BJ (cell line): ENCODE results near the gene METTL25. TPM values are rescaled to one million over a fixed set of nuclear protein-coding genes. Genes with fewer than 3 reads are reported as not detected.

Experiments used
- CTCF ChIA-PET: fragments of 350-600 bp; formaldehyde crosslinking; extraction: SDS; loops from one replicate; lab custom pipeline; 2021; ENCODE audit warnings: antibody characterized with exemption, inconsistent platforms; lab: Yijun Ruan, JAX
- POLR2A ChIA-PET: fragments of 300-600 bp; sonication (Branson Sonifier 250); formaldehyde crosslinking; extraction: SDS; loops from one replicate; lab custom pipeline; 2021; ENCODE audit warnings: antibody characterized with exemption; lab: Charles Lee
- DNase-seq: peaks from one replicate; pipeline ENCODE4 v3.0.0-alpha.2; 2011; ENCODE audit warnings: low read depth
- H3K27me3 ChIP-seq: 2 replicates; pipeline ENCODE4 v1.6.0; 2011; ENCODE audit warnings: low read length; ENCODE audit not compliant: control insufficient read depth, insufficient read depth
- H3K36me3 ChIP-seq: 2 replicates; pipeline ENCODE4 v1.5.1; 2011; ENCODE audit warnings: low read length; ENCODE audit not compliant: control insufficient read depth, insufficient read depth
- H3K4me3 ChIP-seq: 2 replicates; pipeline ENCODE4 v1.5.1; 2011; ENCODE audit warnings: low read depth, mild to moderate bottlenecking, control low read depth, low read length
- CTCF ChIP-seq: IDR thresholded peaks from 2 replicates; pipeline ENCODE4 v1.5.1; 2011; ENCODE audit warnings: low read depth, mild to moderate bottlenecking, control low read depth, inconsistent platforms, low read length, moderate library complexity; ENCODE audit not compliant: insufficient read depth
- polyA plus RNA-seq: library from polyadenylated mRNA; depleted of rRNA; stranded (reverse); fragments of >200 nt; gene quantifications from 2 replicates; pipeline ENCODE4 v1.2.3, GENCODE V29; 2011

METTL25 gene
- polyA plus RNA-seq, 1 experiment: 2.3 TPM

DNA sequence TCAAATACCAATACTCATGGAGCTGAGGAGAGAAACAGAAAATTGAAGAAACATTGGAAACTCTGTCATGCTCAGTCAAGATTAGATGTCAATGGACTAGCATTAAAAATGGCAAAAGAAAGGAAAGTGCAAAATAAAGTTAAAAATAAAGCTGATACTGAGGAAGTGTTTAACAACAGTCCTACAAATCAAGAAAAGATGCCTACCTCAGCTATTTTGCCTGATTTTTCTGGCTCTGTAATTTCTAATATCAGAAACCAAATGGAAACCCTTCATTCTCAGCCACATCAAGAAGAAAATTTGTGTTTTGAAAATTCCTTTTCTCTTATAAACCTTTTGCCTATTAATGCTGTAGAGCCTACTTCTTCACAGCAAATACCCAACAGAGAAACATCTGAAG is 40.5 kb downstream of the METTL25 start:
- TF ChIP-seq CTCF: no peak
- Histone ChIP-seq H3K36me3 (no peaks in the 10 kb centered on the region), H3K4me3 (no peak overlapping the region), H3K27me3 (no peaks in the 10 kb centered on the region)
- ChIA-PET POLR2A (no interaction called here), CTCF (interaction anchor here (0.6 to 0.9 kb wide), 2 partner anchors 13 to 41 kb away, joined by 3 read pairs; no protein-coding TSS in a partner anchor)
- DNase-seq: no peak

GRCh38 chr12:82400819-82401218 is 42.5 kb downstream of the METTL25 start:
- ChIA-PET CTCF (interaction anchor here (0.6 to 0.7 kb wide), 2 partner anchors 744 to 1866 kb away, joined by 3 read pairs; no protein-coding TSS in a partner anchor), POLR2A (no interaction called here)

DNA sequence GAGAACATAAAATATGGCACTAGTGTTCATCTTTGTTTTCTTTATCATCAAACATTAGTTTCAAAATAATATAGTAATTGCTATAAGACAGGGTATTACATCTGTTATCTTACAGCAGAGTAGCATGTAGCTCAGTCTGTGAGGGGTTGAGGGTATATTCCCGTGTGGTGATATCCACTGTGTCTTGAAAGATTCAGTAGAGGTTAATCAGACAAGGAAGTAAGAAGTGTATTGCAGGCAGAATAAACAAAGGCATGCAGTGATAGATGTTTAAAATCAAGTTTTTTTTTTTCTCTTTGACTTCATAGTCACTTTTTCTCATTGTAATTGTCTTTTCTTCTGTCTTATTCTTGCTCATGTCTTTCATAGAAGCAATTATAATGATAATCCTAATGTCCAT is 48.3 kb downstream of the METTL25 start:
- TF ChIP-seq CTCF: no peak
- H3K4me3 ChIP-seq: no peak overlapping the region
- DNase-seq: no peak
- POLR2A ChIA-PET: no interaction called here
- CTCF ChIA-PET: interaction anchor here (0.6 kb wide), 1 partner anchor 290 kb away, joined by 3 read pairs; no protein-coding TSS in a partner anchor
- no peaks in the 10 kb centered on the region for H3K27me3 ChIP-seq
- no peaks in the 10 kb centered on the region for H3K36me3 ChIP-seq

More at GRCh38 chr12:82400819-82401218, 42.5 kb downstream of the METTL25 start:
- Histone ChIP-seq H3K36me3 (no peaks in the 10 kb centered on the region), H3K27me3 (no peaks in the 10 kb centered on the region), H3K4me3 (no peak overlapping the region)
- no peak for DNase-seq
- no peak for TF ChIP-seq CTCF

DNA sequence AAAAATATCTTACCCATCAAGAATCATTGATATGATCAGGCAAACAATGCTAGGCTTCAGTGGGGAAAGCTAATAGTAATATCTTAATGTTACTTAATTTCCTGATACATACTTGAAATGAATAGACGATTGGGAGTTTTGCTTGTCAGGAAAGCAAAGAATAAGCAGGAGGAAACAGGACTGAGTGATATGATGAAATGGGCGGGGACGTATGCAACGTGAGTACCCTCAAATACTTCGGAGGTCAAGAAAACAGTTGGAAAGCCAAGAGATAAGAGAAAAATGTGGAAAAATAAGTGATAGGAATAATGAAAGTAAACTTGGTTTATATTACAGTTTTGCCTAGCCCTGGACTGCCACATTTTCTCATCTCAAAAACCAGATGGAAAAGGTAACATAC is 49.2 kb downstream of the METTL25 start:
- CTCF ChIA-PET: no interaction called here
- POLR2A ChIA-PET: no interaction called here
- H3K27me3 ChIP-seq: no peaks in the 10 kb centered on the region
- H3K36me3 ChIP-seq: no peaks in the 10 kb centered on the region
- TF ChIP-seq CTCF: no peak
- DNase-seq: no peak
- no peak overlapping the region for H3K4me3 ChIP-seq

DNA sequence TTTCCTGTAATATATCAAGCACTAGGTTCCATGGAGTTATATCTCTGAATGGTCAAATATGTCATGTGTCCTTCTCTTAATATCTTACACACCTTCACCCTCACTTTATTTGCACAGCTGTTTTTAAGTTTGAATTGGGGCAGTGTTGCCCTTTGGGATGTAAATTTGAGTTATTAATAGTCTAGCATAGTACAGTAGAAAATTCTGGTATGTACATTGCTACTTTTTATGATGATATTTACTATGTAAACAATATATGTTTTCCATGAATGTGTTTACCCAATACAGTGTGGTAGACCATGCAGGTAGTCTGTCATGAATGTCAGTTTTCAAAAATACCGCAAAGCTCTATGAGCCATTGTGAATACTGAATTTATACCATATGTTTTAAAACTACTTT is 50.5 kb downstream of the METTL25 start:
- Histone ChIP-seq H3K36me3 (no peaks in the 10 kb centered on the region), H3K4me3 (no peak overlapping the region), H3K27me3 (no peaks in the 10 kb centered on the region)
- no peak for TF ChIP-seq CTCF
- POLR2A ChIA-PET: no interaction called here
- CTCF ChIA-PET: no interaction called here
- DNase-seq: no peak
